ENCODE data around the gene MAP2K2.

- TF ChIP-seq TAF1 (IDR thresholded peaks at IDR 0.05; ENCODE audit: borderline replicate concordance, insufficient read depth, low read length), result no peak
- no peak for TF ChIP-seq POLR2AphosphoS5 (IDR thresholded peaks at IDR 0.05; ENCODE audit: low read depth, low read length)
- TF ChIP-seq SIN3A (IDR thresholded peaks at IDR 0.05; ENCODE audit: borderline replicate concordance, insufficient read depth, low read length), result no peak
Measured at GRCh38 chr19:4086411-4086867, 37.5 kb downstream of the MAP2K2 start.
